ENCODE results near the gene TTLL11. TPM values are rescaled to one million over a fixed set of nuclear protein-coding genes. Genes with fewer than 3 reads are reported as not detected.
A peak's percentile ranks its signal among the peaks of the same experiment; 100 is the strongest.

Gene TTLL11
- total RNA-seq, 1 experiment from 2014 or later, result 7.0 TPM

DNA sequence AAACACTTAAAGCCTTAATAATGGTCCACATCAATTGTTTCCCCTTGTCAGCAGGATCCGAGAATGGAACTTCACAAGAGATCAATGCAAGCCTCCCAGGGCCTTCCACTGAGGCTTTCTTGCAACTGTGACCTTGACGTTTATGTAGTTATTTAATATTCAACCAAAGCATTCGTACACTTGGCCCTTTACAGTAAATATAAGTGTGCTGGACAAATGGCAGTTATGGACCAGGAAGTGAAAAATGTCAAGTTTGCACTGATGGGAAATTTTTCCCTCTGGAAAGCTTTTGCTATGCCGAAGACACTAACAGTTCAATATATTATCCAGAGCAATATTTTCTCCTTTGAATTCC lies 101.8 kb downstream of the TTLL11 start:
- H3K4me3 ChIP-seq (ENCODE audit: low read length), result no peak overlapping the region
- H3F3A ChIP-seq (ENCODE audit: low read length, unreplicated experiment), result no peaks in the 10 kb centered on the region
- no peaks in the 10 kb centered on the region for H3K4me1 ChIP-seq (ENCODE audit: insufficient read depth, low read length)
- no peaks in the 10 kb centered on the region for H3K9me2 ChIP-seq (replicated peaks; ENCODE audit: low read length)
- no peaks in the 10 kb centered on the region for H3K27me3 ChIP-seq (ENCODE audit: low read length)
- no TSS peak for BruUV-seq (replicated peaks)
- TF ChIP-seq EZH2 (IDR thresholded peaks at IDR 0.05; ENCODE audit: low read length, unreplicated experiment) (no peak), EZH2phosphoT487 (IDR thresholded peaks at IDR 0.05; ENCODE audit: borderline replicate concordance, low read length) (no peak), CTCF (conservative IDR thresholded peaks at IDR 0.05; ENCODE audit: low read depth, low read length) (no peak)
- H3K9me3 ChIP-seq (ENCODE audit: low read length), result no peaks in the 10 kb centered on the region
- H3K9ac ChIP-seq (ENCODE audit: low read length), result no peak overlapping the region
- H4K20me1 ChIP-seq (ENCODE audit: low read length), result no peaks in the 10 kb centered on the region
- no peaks in the 10 kb centered on the region for H3K79me2 ChIP-seq (ENCODE audit: low read length)
- ChIA-PET CTCF (no interaction called here), POLR2A (ENCODE audit: unreplicated experiment) (no interaction called here)
- no peak overlapping the region for H3K4me2 ChIP-seq (ENCODE audit: low read length)
- H2AFZ ChIP-seq (ENCODE audit: low read length), result no peak overlapping the region
- no peak for ATAC-seq
- intact Hi-C loops (cut with micrococcal nuclease), result loop anchor here (5.0 to 10.0 kb wide), 2 partner anchors 54 to 86 kb away; no protein-coding TSS in a partner anchor
- DNase-seq, result no peak
- H3K27ac ChIP-seq (ENCODE audit: low read length), result no peak overlapping the region
- no peaks in the 10 kb centered on the region for H3K36me3 ChIP-seq (ENCODE audit: low read depth, low read length)

GRCh38 chr9:121990600-121991306 lies 102.4 kb downstream of the TTLL11 start:
- H3F3A ChIP-seq (ENCODE audit: low read length, unreplicated experiment), result no peaks in the 10 kb centered on the region
- H2AFZ ChIP-seq (ENCODE audit: low read length), result no peak overlapping the region
- ChIA-PET CTCF (no interaction called here), POLR2A (ENCODE audit: unreplicated experiment) (no interaction called here)
- H3K9me2 ChIP-seq (replicated peaks; ENCODE audit: low read length), result no peaks in the 10 kb centered on the region
- H4K20me1 ChIP-seq (ENCODE audit: low read length), result no peaks in the 10 kb centered on the region
- H3K27me3 ChIP-seq (ENCODE audit: low read length), result no peaks in the 10 kb centered on the region
- no peaks in the 10 kb centered on the region for H3K36me3 ChIP-seq (ENCODE audit: low read depth, low read length)
- DNase-seq, result no peak
- BruUV-seq (replicated peaks), result no TSS peak
- H3K4me2 ChIP-seq (ENCODE audit: low read length), result no peak overlapping the region
- no peaks in the 10 kb centered on the region for H3K9me3 ChIP-seq (ENCODE audit: low read length)
- no peaks in the 10 kb centered on the region for H3K79me2 ChIP-seq (ENCODE audit: low read length)
- TF ChIP-seq CTCF (conservative IDR thresholded peaks at IDR 0.05; ENCODE audit: low read depth, low read length) (no peak), EZH2 (IDR thresholded peaks at IDR 0.05; ENCODE audit: low read length, unreplicated experiment) (no peak), EZH2phosphoT487 (IDR thresholded peaks at IDR 0.05; ENCODE audit: borderline replicate concordance, low read length) (no peak)
- H3K9ac ChIP-seq (ENCODE audit: low read length), result no peak overlapping the region
- no peak for ATAC-seq
- H3K4me3 ChIP-seq (ENCODE audit: low read length), result no peak overlapping the region
- intact Hi-C loops (cut with micrococcal nuclease), result loop anchor here (5.0 to 10.0 kb wide), 2 partner anchors 53 to 86 kb away; no protein-coding TSS in a partner anchor
- no peaks in the 10 kb centered on the region for H3K4me1 ChIP-seq (ENCODE audit: insufficient read depth, low read length)
- H3K27ac ChIP-seq (ENCODE audit: low read length), result no peak overlapping the region

DNA sequence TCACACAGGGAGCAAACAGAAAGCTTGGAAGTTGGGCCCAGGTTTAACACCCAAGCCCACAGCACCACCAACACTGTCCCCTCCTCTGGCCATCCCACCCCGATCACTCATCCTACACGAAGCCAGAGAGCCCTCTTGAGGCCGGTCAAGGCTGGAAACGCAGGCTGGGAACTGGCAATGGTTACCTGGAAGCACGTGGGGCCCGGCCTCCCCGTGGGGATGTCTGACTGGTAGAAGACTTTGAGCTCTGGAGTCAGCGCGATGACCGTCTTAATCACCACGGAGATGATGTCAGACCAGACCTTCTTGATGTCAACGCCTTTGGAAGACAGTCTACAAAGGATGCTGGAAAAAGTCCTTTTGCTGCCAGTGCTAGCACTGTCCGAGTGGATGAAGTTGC lies 104.1 kb downstream of the TTLL11 start:
- no peaks in the 10 kb centered on the region for H3K79me2 ChIP-seq (ENCODE audit: low read length)
- H3K4me2 ChIP-seq (ENCODE audit: low read length), result no peak overlapping the region
- no peak overlapping the region for H2AFZ ChIP-seq (ENCODE audit: low read length)
- no peaks in the 10 kb centered on the region for H4K20me1 ChIP-seq (ENCODE audit: low read length)
- no peak overlapping the region for H3K4me3 ChIP-seq (ENCODE audit: low read length)
- ChIA-PET CTCF (no interaction called here), POLR2A (ENCODE audit: unreplicated experiment) (no interaction called here)
- no peaks in the 10 kb centered on the region for H3F3A ChIP-seq (ENCODE audit: low read length, unreplicated experiment)
- H3K36me3 ChIP-seq (ENCODE audit: low read depth, low read length), result no peaks in the 10 kb centered on the region
- no peak overlapping the region for H3K9ac ChIP-seq (ENCODE audit: low read length)
- H3K9me2 ChIP-seq (replicated peaks; ENCODE audit: low read length), result no peaks in the 10 kb centered on the region
- H3K9me3 ChIP-seq (ENCODE audit: low read length), result no peaks in the 10 kb centered on the region
- no peaks in the 10 kb centered on the region for H3K4me1 ChIP-seq (ENCODE audit: insufficient read depth, low read length)
- BruUV-seq (replicated peaks), result no TSS peak
- ATAC-seq (peak; percentile 38; the same call in 1 of the 2 replicates), DNase-seq (peak; percentile 33)
- no peak overlapping the region for H3K27ac ChIP-seq (ENCODE audit: low read length)
- TF ChIP-seq CTCF (conservative IDR thresholded peaks at IDR 0.05; ENCODE audit: low read depth, low read length) (peak; percentile 58), EZH2phosphoT487 (IDR thresholded peaks at IDR 0.05; ENCODE audit: borderline replicate concordance, low read length) (no peak), EZH2 (IDR thresholded peaks at IDR 0.05; ENCODE audit: low read length, unreplicated experiment) (no peak)
- intact Hi-C loops (cut with micrococcal nuclease), result no loop called here
- no peaks in the 10 kb centered on the region for H3K27me3 ChIP-seq (ENCODE audit: low read length)
